Loucy (cell line): ENCODE results near the gene HPS1.

Experiments
- EZH2phosphoT487 ChIP-seq: fragments of 200-600 bp; IDR thresholded peaks from 2 replicates; pipeline ENCODE4 v1.6.1; 2018; ENCODE audit warnings: antibody characterized with exemption, mild to moderate bottlenecking, moderate library complexity, borderline replicate concordance
- TF ChIP-seq, protein P1 (sequence below): fragments of 200-600 bp; sonication (generic); conservative IDR thresholded peaks from 2 replicates; pipeline ENCODE4 v1.5.1; 2014; ENCODE audit warnings: mild to moderate bottlenecking, antibody characterized with exemption, low read length

GRCh38 chr10:98425511-98426352, 21.0 kb downstream of the HPS1 start:
- TF ChIP-seq, protein P1, sequence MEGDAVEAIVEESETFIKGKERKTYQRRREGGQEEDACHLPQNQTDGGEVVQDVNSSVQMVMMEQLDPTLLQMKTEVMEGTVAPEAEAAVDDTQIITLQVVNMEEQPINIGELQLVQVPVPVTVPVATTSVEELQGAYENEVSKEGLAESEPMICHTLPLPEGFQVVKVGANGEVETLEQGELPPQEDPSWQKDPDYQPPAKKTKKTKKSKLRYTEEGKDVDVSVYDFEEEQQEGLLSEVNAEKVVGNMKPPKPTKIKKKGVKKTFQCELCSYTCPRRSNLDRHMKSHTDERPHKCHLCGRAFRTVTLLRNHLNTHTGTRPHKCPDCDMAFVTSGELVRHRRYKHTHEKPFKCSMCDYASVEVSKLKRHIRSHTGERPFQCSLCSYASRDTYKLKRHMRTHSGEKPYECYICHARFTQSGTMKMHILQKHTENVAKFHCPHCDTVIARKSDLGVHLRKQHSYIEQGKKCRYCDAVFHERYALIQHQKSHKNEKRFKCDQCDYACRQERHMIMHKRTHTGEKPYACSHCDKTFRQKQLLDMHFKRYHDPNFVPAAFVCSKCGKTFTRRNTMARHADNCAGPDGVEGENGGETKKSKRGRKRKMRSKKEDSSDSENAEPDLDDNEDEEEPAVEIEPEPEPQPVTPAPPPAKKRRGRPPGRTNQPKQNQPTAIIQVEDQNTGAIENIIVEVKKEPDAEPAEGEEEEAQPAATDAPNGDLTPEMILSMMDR: peak; percentile 85
- TF ChIP-seq EZH2phosphoT487: no peak
